Left renal cortex interstitium (tissue), 4 donors: ENCODE results near the gene ZNF467. TPM values are rescaled to one million over a fixed set of nuclear protein-coding genes. Genes with fewer than 3 reads are reported as not detected.

Experiments used
- DNase-seq, 4 donors: peaks; one replicate each; pipeline ENCODE4 v3.0.0-alpha.2; 2013; ENCODE audit warnings: low read depth in 4 of 4, low spot score in 2 of 4, missing footprints in 1 of 4
- polyA plus RNA-seq, 4 donors: library from polyadenylated mRNA; unstranded; fragments of 120-200 nt; gene quantifications; one replicate each; pipeline ENCODE4 v1.2.1, GENCODE V29; 2013; ENCODE audit not compliant: insufficient read length in 4 of 4

Gene ZNF467
- polyA plus RNA-seq, 4 donors, result 24.9 to 39.2 (median 36.2) TPM

DNA sequence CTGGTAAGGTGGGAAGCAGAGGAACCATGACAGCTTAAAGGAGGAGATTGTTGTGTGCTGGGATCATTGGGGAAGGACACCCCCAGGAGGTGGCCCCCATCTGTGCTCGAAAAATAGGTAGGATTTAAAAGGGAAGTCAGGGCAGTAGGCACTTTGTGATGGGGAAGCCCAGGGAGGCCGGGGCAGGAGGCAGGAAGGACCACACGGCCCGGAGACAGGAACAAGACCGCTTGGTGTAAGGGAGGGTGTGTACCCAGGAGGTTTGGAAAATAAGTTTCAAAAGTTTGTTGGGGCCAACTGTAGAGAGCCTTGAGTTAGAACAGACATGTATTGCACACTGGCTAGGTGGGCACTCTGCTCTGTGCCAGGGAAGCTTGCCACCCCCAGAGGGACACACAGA is 20.7 kb downstream of the ZNF467 start:
- DNase-seq, result no peak

DNA sequence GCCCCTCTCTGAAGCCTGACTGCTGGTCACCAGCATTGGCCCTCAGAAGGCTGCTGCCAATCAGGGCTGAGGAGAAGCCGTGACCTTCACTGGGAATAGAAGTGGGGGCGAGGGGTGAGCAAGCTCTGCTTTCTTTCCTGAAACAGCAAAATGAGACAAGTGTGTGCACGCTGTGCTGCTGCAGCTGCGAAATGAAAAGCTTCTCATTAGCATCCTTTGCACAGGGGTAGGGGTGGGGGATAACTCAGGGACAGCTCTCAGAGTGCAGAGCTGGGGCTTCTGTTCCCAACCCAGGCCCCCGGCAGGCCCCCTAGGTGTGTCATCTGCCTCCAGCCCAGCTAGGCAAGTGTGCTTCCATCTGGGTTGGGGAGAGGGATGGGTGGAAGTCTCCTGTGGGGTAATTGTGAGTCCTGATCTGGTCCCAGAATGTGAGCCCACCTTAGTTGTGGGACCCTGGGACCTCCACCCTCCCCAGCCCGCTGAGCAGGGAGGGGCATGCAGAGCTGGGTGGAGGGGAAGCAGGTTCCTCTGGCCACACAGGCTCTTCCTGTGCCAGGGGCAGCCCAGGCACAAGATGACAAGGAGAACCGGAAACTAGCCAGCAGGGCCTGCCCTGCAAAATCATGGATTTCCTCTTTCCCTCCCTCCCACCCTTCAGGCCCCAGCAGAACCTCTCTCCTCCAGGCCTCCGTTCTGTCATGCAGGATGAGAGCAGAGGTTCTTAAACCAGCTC is 22.2 kb downstream of the ZNF467 start:
- DNase-seq, result no peak

DNA sequence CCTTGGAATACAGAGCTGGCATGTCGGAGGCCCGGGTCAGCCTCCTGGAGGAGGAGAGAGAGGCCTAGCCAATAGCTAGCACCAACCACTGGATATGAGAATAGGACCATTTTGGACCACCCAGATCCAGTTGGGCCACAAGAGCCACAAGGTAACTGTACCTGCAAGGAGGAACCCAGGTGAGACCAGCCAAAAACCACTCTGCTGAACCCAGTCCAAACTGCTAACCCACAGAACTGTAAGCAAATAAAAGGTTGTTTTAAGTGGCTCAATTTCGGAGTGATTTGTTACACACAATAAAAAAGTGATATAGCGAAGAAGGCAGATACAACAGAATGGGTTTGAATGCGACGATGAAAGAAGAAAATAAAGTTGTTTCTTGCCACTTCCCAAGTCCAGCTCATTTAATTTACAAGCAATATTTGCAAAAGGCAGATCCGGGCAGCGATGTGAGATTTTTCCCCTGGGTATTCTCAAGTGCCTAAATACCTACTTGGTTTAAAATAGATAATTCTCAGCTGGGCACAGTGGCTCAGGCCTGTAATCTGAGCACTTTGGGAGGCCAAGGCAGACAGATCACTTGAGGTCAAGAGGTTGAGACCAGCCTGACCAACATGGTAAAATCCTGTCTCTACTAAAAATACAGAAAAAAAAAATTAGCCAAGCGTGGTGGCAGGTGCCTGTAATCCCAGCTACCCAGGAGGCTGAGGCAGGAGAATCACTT is 23.1 kb downstream of the ZNF467 start:
- no peak for DNase-seq

DNA sequence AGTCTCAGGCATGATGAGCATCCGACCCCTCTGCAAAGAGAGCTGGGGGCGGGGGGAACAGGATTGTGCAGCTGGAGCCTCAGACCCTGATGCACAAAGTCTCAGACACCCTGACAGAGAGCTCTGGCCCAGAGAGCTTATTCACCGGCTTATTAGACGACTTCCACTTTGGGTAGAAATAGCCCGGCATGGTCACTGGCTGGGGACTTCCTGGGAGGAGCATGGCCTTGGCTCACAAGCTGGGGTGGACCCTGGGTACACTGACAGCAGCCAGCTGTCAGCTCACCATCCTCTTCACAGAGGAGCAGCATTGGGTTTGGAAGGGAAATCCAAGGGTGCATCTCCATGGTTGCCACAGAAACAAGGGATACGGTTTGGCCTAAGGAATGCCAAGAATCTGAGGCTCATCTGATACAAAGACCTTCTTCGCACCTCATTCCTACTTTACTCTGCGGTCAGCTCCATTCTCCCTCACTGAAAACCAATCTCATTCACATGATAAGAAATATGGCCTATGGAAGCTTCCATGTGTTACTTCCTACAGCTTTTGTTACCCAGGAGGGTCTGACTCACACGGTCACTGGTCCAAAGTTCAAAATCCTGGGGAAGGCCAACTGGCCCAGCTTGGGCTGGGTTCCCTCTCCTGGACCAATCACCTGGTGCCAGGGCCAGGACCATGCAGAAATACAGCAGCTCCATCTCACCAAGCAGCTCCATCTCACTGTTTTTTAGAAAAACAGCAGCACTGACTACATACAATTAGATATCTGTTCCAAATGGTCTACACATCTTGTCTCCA is 25.1 kb downstream of the ZNF467 start:
- DNase-seq, result no peak

DNA sequence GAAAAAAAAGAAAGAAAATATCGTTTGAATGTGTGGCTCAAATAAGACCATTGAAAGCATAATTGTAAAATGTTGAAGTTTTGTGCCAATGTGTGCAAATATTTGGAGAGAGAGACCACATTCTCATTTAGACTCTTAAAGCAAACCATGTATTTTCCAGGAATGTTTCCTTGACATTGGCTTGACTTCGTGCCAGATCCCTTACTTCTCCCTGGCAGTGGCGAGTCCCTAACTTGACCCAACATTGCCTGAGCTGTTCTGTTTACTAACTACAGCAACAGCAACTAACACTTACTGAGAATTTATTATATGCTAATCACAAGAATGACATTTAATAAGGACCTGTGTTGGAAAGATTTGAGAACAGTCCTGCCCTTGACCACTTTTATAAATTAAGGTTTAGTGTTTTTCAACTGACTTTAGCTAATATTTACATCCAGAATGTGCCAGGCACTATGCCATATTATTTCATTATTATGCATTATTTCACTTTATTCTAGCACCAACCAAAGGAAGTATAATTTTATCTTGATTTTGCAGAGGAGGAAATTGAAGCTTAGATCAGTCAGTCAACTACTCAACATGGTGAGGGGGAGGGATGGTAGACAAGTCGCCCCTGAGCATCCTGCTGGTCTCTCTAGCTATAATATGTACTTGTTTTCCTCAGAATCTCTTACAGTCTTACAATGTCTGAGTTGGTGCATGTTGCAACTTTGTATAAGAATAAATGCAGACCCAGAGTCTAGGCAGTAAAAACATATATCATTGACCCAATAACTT is 29.7 kb downstream of the ZNF467 start:
- no peak for DNase-seq

DNA sequence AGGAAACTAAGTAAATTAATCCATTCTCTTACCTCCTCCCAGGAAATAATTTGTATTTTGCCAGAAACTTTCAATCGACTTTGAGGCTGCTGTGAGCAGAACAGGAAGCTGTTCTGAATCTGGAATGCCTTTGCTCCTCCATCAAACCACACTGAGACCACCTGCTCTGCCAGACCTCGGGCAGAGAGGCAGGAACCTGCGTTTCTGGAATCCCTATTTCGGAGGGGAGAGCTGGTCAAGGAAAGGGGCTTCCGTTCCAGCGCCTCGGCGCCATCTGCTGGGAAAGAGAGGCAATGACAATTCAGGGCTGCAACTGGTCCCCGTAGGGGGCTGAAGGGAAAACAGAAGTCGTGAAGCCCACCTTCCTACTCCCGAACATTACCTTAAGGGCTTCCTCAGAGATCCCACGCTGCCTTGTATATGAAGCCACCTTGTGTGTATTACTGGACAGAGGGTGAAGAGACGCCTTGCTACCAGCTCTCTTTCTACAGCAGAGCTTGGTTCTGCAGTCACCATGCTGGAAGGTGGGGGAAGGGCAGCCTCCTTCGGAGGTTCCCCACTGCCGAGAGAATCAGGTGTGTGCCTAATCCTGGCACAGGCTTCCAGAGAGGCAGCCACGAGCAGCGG is 31.2 kb downstream of the ZNF467 start:
- DNase-seq, result peak in 2 of 4 donors; percentile 52 to 64

GRCh38 chr7:149741629-149742028 is 31.8 kb downstream of the ZNF467 start:
- DNase-seq, result no peak

GRCh38 chr7:149736478-149737360 is 36.7 kb downstream of the ZNF467 start:
- no peak for DNase-seq

DNA sequence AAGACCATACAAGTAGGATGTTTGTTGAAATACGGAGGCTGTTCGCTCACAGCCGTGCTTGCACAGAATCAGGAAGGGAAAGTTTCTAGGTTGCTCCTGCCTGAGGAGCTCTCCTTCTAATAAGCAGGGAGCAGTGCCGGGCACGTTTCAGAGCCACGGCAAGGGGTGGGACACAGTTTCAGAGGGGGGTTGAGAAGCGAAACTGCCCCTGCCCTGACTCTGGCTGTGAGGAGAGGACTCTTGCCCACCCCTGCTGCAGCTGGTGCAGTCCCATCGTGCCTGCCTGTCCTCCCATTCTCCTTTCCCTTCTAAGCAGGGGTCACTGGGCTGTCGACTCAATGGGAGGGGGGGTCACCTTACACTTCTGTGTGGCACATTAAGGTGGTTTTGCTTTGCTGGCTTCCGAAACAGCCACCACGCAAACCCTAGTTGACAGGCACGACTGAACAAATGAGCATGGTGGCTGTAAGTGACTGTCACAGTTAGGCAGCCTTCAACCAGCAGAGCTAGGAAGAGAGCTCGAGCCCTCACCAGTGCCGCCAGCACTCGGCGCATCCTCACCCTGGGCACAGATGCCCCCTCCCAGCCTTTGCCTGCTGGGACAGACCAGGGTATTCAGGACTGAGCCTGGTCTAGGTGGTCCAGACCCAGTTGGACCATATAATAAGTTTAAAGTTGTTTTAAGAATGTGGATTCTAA is 37.5 kb downstream of the ZNF467 start:
- DNase-seq, result no peak

DNA sequence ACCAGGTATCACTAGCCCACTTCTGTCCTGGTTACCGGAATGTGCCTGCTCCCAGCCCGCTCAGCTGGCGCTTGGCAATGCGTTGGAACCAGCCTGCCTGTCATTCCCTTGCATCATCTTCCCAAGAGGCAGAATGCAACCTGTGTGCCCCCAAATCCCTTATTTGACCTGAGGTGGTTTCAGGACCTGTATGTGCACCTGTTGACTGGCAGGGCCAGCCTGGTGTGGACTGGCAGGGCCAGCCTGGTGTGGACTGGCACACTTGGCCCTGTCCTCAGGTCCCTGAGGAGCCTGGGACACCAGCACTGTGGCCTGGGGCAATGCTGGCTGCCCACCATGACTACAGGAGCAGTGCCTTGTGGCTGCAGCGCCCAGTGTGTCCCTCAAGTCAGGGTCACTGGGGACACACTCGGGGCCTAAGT is 38.2 kb downstream of the ZNF467 start:
- no peak for DNase-seq

GRCh38 chr7:149734791-149735075 is 38.7 kb downstream of the ZNF467 start:
- no peak for DNase-seq

DNA sequence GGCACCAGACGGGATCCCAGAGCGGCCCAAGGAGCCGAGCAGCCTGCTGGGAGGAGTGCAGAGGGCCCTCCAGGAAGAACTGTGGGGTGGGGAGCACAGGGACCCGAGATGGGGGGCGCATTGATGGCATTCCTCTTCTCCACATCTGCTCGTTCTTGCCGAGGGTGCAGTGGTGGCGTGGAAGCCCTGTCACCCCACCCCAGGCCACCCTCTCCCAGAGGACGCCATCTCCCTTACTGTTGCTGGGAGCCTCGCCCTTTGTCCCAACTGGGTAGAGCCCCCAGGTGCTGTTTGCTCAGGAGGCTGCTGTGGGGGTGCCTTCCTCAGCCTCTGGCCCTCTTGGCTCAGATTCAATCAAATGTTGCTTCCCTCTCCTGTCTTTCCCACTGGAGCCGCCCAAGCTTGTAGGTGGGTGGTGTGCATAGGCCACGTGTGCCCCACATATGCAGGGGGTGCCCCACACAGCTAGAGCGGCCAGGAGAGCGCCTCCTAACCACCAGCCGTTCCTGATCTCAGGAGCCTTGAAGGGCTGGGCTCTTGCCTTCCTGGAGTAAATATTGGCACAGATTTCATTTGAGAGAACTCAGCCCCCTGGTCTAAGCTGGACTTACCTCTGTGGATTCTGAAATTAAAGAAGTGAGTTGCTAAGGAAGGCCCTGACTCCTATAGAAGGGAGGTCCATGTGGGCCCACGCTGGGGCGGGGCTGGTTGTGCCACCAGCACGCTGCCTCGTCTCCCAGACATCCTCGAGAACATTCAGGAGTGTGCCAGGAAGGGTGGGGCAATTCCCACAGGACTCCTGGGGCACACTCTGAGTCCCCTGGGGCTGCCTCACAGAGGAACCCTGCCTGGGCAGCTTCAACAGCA is 39.2 kb downstream of the ZNF467 start:
- no peak for DNase-seq

DNA sequence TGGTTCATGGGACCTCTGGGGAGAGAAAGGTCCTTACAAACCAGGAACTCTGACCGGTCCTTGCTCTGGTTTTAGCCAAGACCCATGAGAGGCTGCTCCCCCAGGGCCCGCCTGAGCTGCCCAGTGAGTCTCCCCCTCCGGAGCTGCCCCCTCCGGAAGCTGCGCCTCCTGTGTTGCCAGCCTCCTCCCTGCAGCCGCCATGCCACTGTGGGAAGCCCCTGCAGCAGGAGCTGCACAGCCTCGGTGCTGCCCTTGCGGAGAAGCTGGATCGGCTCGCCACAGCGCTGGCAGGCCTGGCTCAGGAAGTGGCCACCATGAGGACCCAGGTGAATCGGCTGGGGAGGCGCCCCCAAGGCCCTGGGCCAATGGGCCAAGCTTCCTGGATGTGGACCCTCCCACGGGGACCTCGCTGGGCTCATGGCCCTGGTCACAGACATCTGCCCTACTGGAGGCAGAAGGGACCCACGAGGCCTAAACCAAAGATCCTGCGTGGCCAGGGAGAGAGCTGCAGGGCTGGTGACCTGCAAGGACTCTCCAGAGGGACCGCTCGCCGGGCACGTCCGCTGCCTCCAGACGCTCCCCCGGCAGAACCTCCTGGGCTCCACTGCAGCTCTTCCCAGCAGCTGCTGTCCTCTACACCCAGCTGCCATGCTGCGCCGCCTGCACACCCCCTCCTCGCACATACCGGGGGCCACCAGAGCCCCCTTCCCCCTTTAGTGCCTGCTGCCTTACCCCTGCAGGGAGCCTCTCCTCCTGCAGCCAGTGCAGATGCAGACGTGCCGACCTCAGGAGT is 40.1 kb downstream of the ZNF467 start:
- no peak for DNase-seq

DNA sequence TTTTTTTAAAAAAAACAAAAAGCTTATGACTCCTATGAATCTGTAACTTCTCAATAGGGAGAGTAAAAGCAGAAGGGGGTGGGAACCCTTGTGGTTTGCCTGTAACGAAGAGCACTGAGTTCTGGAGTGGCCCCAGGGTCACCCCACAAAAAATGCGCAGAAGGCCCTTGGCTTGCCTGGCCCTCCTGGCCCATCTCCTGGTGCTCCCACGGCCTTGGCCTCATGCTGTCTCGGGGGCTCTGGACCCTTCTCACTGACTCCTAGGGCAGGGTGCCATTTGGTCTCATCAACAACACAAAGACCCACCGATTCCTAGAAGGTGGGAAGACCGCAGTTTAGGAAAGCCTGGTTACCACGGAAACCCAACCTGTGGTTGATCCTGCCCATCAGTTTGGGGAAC is 40.8 kb downstream of the ZNF467 start:
- no peak for DNase-seq

GRCh38 chr7:149732111-149732561 is 41.3 kb downstream of the ZNF467 start:
- no peak for DNase-seq

DNA sequence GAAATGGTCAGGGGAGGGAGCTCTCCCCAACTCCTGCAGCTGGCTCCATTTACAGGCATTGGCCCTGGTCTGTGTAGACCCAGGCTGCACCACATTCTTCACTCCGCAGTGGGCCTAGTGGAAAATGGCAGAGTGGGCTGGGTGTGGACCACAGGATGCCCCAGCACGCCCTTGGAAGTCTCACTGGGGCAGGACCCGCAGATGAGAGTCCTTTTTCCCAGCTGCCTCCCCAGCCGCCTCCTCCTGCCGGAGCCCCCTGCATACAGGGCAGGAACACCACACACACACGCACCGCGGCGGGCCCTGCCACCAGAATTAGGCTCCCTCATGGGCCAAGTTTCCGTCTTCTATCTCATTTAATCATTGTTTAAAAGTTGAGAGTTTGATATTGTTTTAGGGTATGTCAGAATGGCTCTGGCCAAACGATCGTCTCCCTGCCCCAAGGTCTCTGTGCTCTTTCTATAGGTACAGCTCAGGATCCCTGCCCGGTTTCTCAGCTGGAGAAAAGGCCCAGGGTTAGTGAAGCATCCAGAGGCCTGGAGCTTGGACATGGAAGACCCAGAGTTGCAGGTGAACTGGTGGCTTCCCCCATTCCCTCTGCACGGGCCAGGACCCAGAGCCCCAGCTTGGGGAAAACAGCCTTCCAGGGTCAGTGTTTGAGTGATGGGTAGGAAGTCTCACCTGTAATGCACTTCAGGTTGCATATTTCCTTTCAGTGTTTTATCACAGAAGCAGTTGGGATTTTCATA is 42.0 kb downstream of the ZNF467 start:
- no peak for DNase-seq
